ENCODE measurements around the gene FZD1.

The FZD1 gene

GRCh38 chr7:91291302-91291701 is 27.1 kb downstream of the FZD1 start:
- TF ChIP-seq CEBPB (IDR thresholded peaks at IDR 0.05) = no peak
- no peak for TF ChIP-seq MAX (IDR thresholded peaks at IDR 0.05)
- no peak for TF ChIP-seq EP300 (IDR thresholded peaks at IDR 0.05; ENCODE audit: borderline replicate concordance)
- TF ChIP-seq NFIC (IDR thresholded peaks at IDR 0.05) = no peak
- TF ChIP-seq ZBTB7A (IDR thresholded peaks at IDR 0.05; ENCODE audit: low read depth) = no peak
- no peak for TF ChIP-seq USF1 (IDR thresholded peaks at IDR 0.05)
- no peak for TF ChIP-seq YY1 (IDR thresholded peaks at IDR 0.05; ENCODE audit: low read depth)
- TF ChIP-seq EGR1 (IDR thresholded peaks at IDR 0.05) = no peak
- no peak for TF ChIP-seq TEAD4 (IDR thresholded peaks at IDR 0.05)
- TF ChIP-seq FOXM1 (IDR thresholded peaks at IDR 0.05; ENCODE audit: borderline replicate concordance, low read depth) = no peak

GRCh38 chr7:91291902-91292301 is 27.7 kb downstream of the FZD1 start:
- no peak for TF ChIP-seq EGR1 (IDR thresholded peaks at IDR 0.05)
- TF ChIP-seq RAD21 (IDR thresholded peaks at IDR 0.05; ENCODE audit: low read depth) = no peak

GRCh38 chr7:91292506-91292905 is 28.3 kb downstream of the FZD1 start:
- TF ChIP-seq REST (IDR thresholded peaks at IDR 0.05; ENCODE audit: low read depth) (no peak), MAX (IDR thresholded peaks at IDR 0.05) (no peak), CREB1 (IDR thresholded peaks at IDR 0.05; ENCODE audit: low read depth) (no peak), TAF1 (IDR thresholded peaks at IDR 0.05; ENCODE audit: low read depth) (no peak)

- TF ChIP-seq FOXM1 (IDR thresholded peaks at IDR 0.05; ENCODE audit: borderline replicate concordance, low read depth) (no peak), ZBTB7A (IDR thresholded peaks at IDR 0.05; ENCODE audit: low read depth) (no peak), RAD21 (IDR thresholded peaks at IDR 0.05; ENCODE audit: low read depth) (no peak), MAX (IDR thresholded peaks at IDR 0.05) (no peak), USF1 (IDR thresholded peaks at IDR 0.05) (no peak), TEAD4 (IDR thresholded peaks at IDR 0.05) (no peak), CREB1 (IDR thresholded peaks at IDR 0.05; ENCODE audit: low read depth) (no peak)
Observed at GRCh38 chr7:91293136-91293535, 28.9 kb downstream of the FZD1 start.

GRCh38 chr7:91293840-91294239 is 29.6 kb downstream of the FZD1 start:
- TF ChIP-seq MAX (IDR thresholded peaks at IDR 0.05) (no peak), EGR1 (IDR thresholded peaks at IDR 0.05) (no peak), TEAD4 (IDR thresholded peaks at IDR 0.05) (no peak), REST (IDR thresholded peaks at IDR 0.05; ENCODE audit: low read depth) (no peak), USF1 (IDR thresholded peaks at IDR 0.05) (no peak), NFIC (IDR thresholded peaks at IDR 0.05) (no peak), FOXM1 (IDR thresholded peaks at IDR 0.05; ENCODE audit: borderline replicate concordance, low read depth) (no peak), YY1 (IDR thresholded peaks at IDR 0.05; ENCODE audit: low read depth) (no peak), CREB1 (IDR thresholded peaks at IDR 0.05; ENCODE audit: low read depth) (no peak), EP300 (IDR thresholded peaks at IDR 0.05; ENCODE audit: borderline replicate concordance) (no peak), TCF12 (IDR thresholded peaks at IDR 0.05; ENCODE audit: low read depth) (no peak), TAF1 (IDR thresholded peaks at IDR 0.05; ENCODE audit: low read depth) (no peak), CEBPB (IDR thresholded peaks at IDR 0.05) (no peak), ZBTB7A (IDR thresholded peaks at IDR 0.05; ENCODE audit: low read depth) (no peak)

GRCh38 chr7:91294639-91295220 is 30.5 kb downstream of the FZD1 start:
- TF ChIP-seq TCF12 (IDR thresholded peaks at IDR 0.05; ENCODE audit: low read depth) = no peak
- TF ChIP-seq ZBTB7A (IDR thresholded peaks at IDR 0.05; ENCODE audit: low read depth) = no peak
- TF ChIP-seq CREB1 (IDR thresholded peaks at IDR 0.05; ENCODE audit: low read depth) = no peak
- TF ChIP-seq FOXM1 (IDR thresholded peaks at IDR 0.05; ENCODE audit: borderline replicate concordance, low read depth) = no peak
- no peak for TF ChIP-seq RAD21 (IDR thresholded peaks at IDR 0.05; ENCODE audit: low read depth)
- no peak for TF ChIP-seq YY1 (IDR thresholded peaks at IDR 0.05; ENCODE audit: low read depth)
- no peak for TF ChIP-seq EP300 (IDR thresholded peaks at IDR 0.05; ENCODE audit: borderline replicate concordance)
- no peak for TF ChIP-seq MAX (IDR thresholded peaks at IDR 0.05)
- TF ChIP-seq TAF1 (IDR thresholded peaks at IDR 0.05; ENCODE audit: low read depth) = no peak
- TF ChIP-seq EGR1 (IDR thresholded peaks at IDR 0.05) = no peak
- no peak for TF ChIP-seq NFIC (IDR thresholded peaks at IDR 0.05)
- no peak for TF ChIP-seq CEBPB (IDR thresholded peaks at IDR 0.05)
- TF ChIP-seq TEAD4 (IDR thresholded peaks at IDR 0.05) = no peak
